Muscle layer of duodenum (tissue), 2 donors: Measurements from ENCODE around the gene MON2.

ENCODE experiments used
- H3K27ac ChIP-seq: one replicate; pipeline ENCODE4 v1.7.0; 2013; ENCODE audit warnings: mild to moderate bottlenecking, low read length
- H3K27me3 ChIP-seq: one replicate; pipeline ENCODE4 v1.7.0; 2013; ENCODE audit warnings: low read depth, mild to moderate bottlenecking, control low read depth, low read length
- H3K36me3 ChIP-seq, 2 donors: one replicate each; pipeline ENCODE4 v1.7.0; 2013; ENCODE audit warnings: low read length in 2 of 2, control low read depth in 1 of 2, mild to moderate bottlenecking in 1 of 2; ENCODE audit not compliant: insufficient read depth in 2 of 2, control insufficient read depth in 1 of 2
- H3K4me1 ChIP-seq, 2 donors: one replicate each; pipeline ENCODE4 v1.7.0; 2013; ENCODE audit warnings: low read length in 2 of 2, mild to moderate bottlenecking in 2 of 2, control low read depth in 1 of 2, moderate library complexity in 1 of 2; ENCODE audit not compliant: insufficient read depth in 2 of 2, control insufficient read depth in 1 of 2
- H3K4me3 ChIP-seq, 2 donors: one replicate each; pipeline ENCODE4 v1.7.0; 2013; ENCODE audit warnings: low read length in 2 of 2, low read depth in 1 of 2, mild to moderate bottlenecking in 1 of 2
- H3K9me3 ChIP-seq, 2 donors: one replicate each; pipeline ENCODE4 v1.7.0; 2013; ENCODE audit warnings: low read length in 2 of 2, control low read depth in 1 of 2, mild to moderate bottlenecking in 1 of 2; ENCODE audit not compliant: control insufficient read depth in 1 of 2
- donor health status: healthy.

The MON2 gene, protein sequence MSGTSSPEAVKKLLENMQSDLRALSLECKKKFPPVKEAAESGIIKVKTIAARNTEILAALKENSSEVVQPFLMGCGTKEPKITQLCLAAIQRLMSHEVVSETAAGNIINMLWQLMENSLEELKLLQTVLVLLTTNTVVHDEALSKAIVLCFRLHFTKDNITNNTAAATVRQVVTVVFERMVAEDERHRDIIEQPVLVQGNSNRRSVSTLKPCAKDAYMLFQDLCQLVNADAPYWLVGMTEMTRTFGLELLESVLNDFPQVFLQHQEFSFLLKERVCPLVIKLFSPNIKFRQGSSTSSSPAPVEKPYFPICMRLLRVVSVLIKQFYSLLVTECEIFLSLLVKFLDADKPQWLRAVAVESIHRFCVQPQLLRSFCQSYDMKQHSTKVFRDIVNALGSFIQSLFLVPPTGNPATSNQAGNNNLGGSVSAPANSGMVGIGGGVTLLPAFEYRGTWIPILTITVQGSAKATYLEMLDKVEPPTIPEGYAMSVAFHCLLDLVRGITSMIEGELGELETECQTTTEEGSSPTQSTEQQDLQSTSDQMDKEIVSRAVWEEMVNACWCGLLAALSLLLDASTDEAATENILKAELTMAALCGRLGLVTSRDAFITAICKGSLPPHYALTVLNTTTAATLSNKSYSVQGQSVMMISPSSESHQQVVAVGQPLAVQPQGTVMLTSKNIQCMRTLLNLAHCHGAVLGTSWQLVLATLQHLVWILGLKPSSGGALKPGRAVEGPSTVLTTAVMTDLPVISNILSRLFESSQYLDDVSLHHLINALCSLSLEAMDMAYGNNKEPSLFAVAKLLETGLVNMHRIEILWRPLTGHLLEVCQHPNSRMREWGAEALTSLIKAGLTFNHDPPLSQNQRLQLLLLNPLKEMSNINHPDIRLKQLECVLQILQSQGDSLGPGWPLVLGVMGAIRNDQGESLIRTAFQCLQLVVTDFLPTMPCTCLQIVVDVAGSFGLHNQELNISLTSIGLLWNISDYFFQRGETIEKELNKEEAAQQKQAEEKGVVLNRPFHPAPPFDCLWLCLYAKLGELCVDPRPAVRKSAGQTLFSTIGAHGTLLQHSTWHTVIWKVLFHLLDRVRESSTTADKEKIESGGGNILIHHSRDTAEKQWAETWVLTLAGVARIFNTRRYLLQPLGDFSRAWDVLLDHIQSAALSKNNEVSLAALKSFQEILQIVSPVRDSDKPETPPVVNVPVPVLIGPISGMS (N-terminal part only)

DNA sequence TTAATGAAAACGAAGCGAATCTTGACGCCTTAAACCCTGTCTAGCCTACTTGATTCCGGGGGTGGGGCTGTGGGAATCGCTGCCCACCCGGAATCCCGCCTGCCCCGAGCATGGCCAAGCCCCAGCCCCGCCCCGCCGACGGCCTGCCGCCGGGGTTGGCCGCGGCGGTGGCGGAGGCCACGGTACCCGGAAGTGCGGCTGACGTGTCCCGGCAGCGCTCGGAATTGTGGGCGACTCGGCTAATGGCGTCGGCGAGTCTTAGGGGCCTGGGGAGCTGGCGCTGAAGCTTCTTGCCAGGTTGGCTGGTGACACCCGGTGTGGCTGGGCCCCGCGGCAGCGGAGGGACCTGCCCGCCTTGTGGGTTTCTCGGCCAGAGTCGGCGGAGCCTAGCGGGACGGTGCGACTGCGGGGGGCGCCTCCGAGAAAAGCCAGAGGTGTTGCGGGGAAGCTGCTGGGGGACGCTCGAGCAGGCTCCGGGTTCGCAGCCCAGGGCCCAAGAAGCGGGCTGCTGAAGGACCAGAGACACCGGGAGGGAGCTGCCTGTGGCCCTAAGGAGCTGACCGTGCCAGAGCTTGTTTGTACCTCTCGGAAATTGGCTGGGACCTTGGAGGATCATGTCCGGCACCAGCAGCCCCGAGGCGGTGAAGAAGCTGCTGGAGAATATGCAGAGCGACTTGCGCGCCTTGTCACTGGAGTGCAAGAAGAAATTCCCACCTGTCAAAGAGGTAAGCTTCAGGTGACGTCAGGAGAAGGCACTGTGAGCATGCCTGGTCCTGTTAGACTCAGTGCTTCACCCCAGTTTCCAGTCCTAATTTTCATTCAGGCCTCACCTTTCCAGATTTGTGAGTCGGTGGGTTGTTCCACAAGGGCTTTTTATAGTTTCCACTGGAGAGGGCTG lies at the start of gene MON2:
TSS of gene MON2 (plus strand) at position 233 of the 898 bp plus-strand sequence. CDS start at position 615, 382 bp downstream.
- H3K4me1 ChIP-seq, result peaks cover 10 to 21% of the 10 kb centered on the region in 2 donors
- no peaks in the 10 kb centered on the region for H3K9me3 ChIP-seq
- H3K27ac ChIP-seq, result peak within 1 kb of the TSS; percentile 96
- peak within 1 kb of the TSS; percentile 93 to 98 for H3K4me3 ChIP-seq
- peaks cover 0 to 5% of the 10 kb centered on the region in 2 donors for H3K36me3 ChIP-seq
- H3K27me3 ChIP-seq, result no peaks in the 10 kb centered on the region

DNA sequence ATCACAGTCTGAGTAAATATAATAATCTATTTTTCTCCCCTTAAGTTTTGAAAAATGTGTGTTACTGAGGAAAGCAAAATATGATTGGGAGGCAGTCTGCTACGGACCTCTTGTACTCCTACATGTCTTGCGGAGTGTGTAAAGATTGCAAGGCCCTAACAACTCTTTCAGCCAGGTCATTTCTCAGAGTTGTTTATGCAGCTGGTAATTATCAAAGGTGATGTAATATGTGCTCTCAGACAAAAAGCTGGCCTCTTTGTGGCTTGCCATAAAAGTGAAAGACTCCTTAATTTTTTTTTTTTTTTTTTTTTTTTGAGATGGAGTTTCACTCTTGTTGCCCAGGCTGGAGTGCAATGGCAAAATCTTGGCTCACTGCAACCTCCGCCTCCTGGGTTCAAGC lies 40.5 kb upstream of the MON2 start:
- peaks cover 0 to 18% of the 10 kb centered on the region in 2 donors for H3K9me3 ChIP-seq
- no peak overlapping the region for H3K27ac ChIP-seq
- no peaks in the 10 kb centered on the region for H3K4me1 ChIP-seq
- H3K27me3 ChIP-seq, result no peaks in the 10 kb centered on the region
- no peak overlapping the region for H3K4me3 ChIP-seq
- no peaks in the 10 kb centered on the region for H3K36me3 ChIP-seq

DNA sequence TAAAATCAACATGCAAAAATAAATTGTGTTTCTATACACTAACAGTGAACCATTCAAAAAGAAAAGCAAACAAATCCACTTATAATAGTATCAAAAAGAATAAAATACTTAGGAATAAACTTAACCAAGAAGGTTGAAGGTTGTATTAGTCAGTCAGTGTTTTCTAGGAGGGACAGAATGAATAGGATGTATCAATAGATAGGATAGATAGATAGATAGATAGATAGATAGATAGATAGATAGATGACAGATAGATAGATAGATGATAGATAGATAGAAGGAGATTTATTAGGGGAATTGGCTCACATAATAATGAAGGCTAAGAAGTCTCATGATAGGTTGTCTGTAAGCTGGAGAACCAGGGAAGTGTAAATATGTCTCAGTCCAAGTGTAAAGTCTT lies 37.2 kb upstream of the MON2 start:
- H3K4me3 ChIP-seq, result no peak overlapping the region

DNA sequence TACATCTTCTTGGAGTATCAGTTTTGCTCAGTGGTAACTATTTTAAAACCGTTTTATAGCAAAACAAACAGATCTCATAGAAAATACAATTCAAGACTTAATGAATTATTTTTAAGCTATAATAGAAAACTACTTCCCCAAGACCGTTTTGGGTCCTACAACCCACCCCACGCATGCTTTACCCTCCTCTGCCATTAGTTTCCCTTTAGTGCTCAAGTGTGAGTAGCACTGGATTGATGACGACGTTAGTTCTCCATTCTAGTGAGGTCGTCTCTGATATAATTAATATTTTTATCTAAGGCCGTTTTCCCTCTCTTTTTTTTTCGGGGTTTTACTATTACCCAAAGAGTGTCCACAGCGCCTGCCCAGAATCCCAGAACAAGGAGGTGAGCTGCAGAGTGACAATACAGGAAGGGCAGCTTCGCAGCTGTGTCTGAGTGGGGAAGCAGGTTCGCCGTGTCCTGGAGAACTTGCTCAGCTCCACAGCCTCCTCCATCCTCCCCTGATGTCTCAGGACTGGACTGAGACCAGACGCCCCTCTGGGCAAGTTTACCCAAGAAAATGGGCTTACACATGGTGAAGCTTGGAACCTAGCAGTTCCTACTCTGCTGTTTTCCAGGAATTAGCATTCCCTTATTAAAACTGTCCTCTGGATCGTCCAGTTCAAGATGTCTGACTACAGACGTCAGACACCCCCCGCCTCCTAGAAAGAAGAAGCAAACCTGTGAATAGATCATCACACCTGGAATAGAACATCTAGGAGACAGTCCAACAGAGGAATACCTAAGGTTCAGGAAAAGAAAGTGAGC lies 31.9 kb upstream of the MON2 start:
- no peaks in the 10 kb centered on the region for H3K9me3 ChIP-seq
- H3K27me3 ChIP-seq, result no peaks in the 10 kb centered on the region
- H3K27ac ChIP-seq, result no peak overlapping the region
- peak overlapping the region; percentile 77 to 81 for H3K4me3 ChIP-seq
- H3K4me1 ChIP-seq, result peaks cover 0 to 9% of the 10 kb centered on the region in 2 donors
- no peaks in the 10 kb centered on the region for H3K36me3 ChIP-seq

More for the DNA sequence above, 37.2 kb upstream of the MON2 start:
- peaks cover 0 to 18% of the 10 kb centered on the region in 2 donors for H3K9me3 ChIP-seq
- H3K4me1 ChIP-seq, result peaks cover 0 to 1% of the 10 kb centered on the region in 2 donors
- no peaks in the 10 kb centered on the region for H3K27me3 ChIP-seq
- H3K36me3 ChIP-seq, result no peaks in the 10 kb centered on the region
- no peak overlapping the region for H3K27ac ChIP-seq

DNA sequence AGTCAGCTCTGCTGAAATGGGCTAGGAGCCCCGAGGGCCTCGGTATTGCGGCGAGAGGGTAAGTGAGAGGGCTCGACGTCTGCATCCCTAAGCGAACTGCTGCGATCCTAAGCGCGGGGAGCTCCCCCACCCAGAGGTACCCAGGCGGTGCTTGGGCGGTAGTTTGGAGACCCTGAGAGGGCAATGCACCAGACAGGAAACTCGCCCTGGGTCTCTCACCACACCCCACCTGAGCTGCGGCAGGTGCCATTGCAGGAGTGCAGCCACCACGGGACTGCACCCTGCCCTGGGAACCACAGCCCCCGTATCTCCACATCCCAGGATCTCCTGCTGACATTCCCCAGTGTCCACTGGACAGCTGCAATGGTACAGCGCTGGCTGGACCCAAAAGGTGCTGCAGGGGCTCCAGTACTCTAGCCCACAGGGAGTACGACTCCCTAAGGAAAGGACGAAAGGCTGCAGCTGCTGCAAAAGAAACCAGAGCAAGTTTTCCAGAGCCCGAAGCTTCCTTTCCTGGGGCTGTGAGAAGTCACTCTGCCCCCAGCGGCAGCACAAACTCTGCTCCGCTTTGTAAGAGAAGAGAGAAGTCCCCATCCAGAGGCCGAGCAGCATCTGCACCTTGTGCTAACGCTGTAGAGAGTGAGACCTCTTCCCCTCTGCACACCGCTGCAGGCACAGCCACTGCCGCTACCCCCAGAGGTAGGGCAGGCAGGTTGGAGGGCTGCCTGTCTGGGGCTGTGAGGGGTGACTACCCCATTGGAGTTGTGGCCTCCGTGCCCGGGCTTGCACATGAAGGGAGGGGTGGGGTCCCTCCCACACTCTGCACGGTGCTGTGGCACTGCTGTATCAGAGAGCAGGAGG lies 31.1 kb upstream of the MON2 start:
- Histone ChIP-seq H3K4me1 (peaks cover 0 to 9% of the 10 kb centered on the region in 2 donors), H3K36me3 (no peaks in the 10 kb centered on the region), H3K27ac (no peak overlapping the region), H3K9me3 (no peaks in the 10 kb centered on the region), H3K4me3 (peak overlapping the region; percentile 77 to 81), H3K27me3 (no peaks in the 10 kb centered on the region)

DNA sequence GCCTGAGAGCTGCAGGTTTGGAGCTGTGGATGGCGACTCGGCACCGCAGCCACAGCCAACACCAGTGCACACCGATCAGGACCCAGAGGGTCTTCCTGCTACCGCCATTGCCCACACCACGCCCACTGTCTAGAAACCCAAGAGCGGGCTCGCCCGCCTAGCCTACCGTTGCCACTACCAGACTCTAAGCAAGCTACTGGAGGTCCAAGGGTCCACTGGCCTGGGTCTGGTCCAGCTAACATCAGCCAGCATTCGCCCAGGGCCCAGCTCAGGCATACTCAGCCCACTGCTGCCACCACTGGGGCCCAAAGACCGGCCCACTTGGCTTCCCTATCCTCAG lies 30.5 kb upstream of the MON2 start:
- no peak overlapping the region for H3K27ac ChIP-seq
- H3K27me3 ChIP-seq, result no peaks in the 10 kb centered on the region
- H3K36me3 ChIP-seq, result no peaks in the 10 kb centered on the region
- peaks cover 0 to 9% of the 10 kb centered on the region in 2 donors for H3K4me1 ChIP-seq
- peaks cover 0 to 5% of the 10 kb centered on the region in 2 donors for H3K9me3 ChIP-seq
- peak overlapping the region in 1 of 2 donors; percentile 81 for H3K4me3 ChIP-seq

DNA sequence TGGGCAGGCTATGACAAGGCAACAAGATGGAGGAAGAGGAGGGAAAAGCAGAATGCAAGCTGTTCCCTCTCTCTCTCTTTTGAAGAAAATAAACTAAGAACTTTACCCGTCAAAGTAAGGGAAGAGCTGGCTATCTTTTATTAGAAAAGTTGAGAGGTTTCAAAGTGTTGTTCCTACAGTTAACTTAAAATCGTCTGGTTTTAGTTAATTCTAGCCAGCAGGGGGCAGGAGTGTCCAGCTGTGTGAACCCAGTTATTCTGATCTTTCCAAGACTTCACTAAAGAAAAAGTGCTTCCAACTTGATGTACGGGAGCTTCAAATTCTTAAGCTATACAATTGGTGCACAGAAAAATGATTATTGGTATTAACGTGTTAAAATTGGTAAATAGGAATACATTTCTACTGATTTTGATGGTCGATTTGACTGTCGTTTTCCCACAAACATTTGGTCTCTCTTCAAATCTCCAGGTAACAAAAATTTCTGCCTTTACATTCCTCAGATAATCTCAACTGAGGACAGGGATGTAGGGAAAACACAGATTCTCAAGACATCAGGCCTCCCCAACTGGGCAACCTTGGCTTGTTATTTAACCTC lies 28.4 kb upstream of the MON2 start:
- Histone ChIP-seq H3K4me3 (no peak overlapping the region), H3K36me3 (no peaks in the 10 kb centered on the region), H3K27me3 (no peaks in the 10 kb centered on the region), H3K4me1 (peaks cover 0 to 9% of the 10 kb centered on the region in 2 donors), H3K27ac (no peak overlapping the region), H3K9me3 (peaks cover 0 to 13% of the 10 kb centered on the region in 2 donors)

DNA sequence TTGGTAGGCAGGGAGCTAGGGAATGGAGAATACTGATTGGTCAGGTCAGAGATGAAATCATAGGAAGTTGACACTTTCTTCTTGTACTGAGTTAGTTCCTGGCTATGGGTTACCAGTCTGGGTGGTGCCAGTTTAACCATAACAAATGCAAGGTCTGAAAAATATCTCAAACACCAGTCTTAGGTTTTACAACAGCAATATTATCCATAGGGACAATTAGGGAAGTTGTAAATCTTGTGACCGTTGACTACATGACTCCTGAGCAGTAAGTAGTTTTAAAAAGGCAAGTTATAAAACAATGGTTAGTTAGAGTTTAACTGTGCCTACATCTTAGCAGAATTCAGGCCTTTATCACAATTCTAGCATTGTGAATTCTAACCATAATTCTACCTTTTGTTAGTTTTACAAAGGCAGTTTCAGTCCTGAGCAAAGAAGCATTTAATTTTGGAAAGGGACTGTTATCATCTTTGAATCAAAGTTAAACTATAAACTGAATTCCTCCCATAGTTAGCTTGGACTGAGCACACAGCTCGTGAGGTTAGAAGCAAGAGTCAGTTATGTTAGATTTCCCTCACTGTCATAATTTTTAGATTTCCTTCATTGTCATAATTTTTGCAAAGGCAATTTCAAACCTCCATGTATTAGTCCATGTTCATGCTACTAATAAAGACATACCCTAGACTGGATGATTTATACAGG lies 19.7 kb upstream of the MON2 start:
- H3K27ac ChIP-seq, result no peak overlapping the region
- no peaks in the 10 kb centered on the region for H3K4me1 ChIP-seq
- H3K27me3 ChIP-seq, result no peaks in the 10 kb centered on the region
- no peak overlapping the region for H3K4me3 ChIP-seq
- no peaks in the 10 kb centered on the region for H3K36me3 ChIP-seq
- peaks cover 0 to 6% of the 10 kb centered on the region in 2 donors for H3K9me3 ChIP-seq

DNA sequence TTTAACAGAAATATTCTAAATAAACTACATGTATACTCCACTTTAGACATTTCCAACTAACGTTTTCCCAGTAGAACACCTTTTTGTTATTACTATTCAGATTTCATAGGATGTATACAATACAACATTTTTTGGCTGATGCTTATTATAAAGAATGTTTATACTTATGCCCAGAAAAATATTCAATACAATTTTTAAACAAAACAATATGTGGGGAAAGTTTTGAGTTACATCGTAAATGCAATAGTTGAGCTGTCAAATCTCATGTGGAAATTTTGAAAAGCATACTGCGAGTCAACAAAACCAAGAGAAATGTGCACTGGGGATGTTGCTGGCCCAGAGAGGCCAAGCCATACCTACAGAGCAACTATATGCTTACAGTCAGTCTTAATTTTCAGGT lies 18.2 kb upstream of the MON2 start:
- Histone ChIP-seq H3K27me3 (no peaks in the 10 kb centered on the region), H3K4me1 (no peaks in the 10 kb centered on the region), H3K4me3 (no peak overlapping the region), H3K27ac (no peak overlapping the region), H3K36me3 (no peaks in the 10 kb centered on the region), H3K9me3 (peaks cover 0 to 3% of the 10 kb centered on the region in 2 donors)
